NT2/D1 (cell line): ENCODE data around the gene UTP11.

Experiments used
- SUZ12 ChIP-seq: IDR thresholded peaks from 2 replicates; pipeline ENCODE4 v1.6.1; 2011; ENCODE audit not compliant: insufficient read length, insufficient read depth; ENCODE audit errors: extremely low read depth
- ZNF274 ChIP-seq: IDR thresholded peaks from 2 replicates; pipeline ENCODE4 v1.6.1; 2011; ENCODE audit warnings: mild to moderate bottlenecking, low read depth, low read length

DNA sequence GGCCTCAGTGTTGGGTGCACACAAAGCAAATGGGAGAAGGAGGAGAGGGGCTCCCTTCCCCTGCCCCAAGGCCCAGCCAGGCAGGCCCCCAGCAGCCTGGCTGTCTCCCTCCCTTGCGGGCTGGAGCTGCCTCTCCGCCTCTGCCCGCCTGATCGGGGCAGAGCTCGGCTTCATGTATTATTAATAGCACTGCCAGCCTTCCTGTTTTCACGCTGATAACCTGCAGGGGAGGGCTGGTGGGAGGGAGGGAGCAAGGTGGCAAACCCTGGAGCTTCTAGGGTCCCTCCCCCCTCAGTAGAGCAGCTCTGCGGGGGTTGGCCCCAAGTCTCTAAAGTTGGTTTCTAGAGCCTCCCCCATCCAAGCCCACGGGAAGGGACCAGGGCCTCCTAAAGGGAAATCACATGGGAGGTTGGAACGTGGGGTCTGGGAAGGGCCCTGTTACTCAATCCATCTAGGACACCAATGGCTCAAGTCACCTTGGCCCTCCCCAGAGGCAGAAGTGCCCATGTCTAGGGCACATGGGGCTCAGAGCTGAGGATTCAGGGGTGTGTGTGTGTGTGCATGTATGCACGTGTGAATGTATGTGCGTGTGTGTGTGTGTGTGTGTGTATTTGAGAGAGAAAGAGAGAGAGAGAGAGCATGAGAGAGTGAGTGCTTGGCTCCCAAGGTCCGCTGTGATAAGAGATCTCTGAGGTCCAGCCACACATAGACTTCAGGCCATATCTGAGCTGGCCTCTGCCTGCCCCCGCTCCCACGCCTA lies 55.9 kb downstream of the UTP11 start:
- TF ChIP-seq ZNF274, result no peak
- TF ChIP-seq SUZ12, result no peak
